Measurements from ENCODE around the gene ZNF547.
A peak's percentile ranks its signal among the peaks of the same experiment; 100 is the strongest.

DNA sequence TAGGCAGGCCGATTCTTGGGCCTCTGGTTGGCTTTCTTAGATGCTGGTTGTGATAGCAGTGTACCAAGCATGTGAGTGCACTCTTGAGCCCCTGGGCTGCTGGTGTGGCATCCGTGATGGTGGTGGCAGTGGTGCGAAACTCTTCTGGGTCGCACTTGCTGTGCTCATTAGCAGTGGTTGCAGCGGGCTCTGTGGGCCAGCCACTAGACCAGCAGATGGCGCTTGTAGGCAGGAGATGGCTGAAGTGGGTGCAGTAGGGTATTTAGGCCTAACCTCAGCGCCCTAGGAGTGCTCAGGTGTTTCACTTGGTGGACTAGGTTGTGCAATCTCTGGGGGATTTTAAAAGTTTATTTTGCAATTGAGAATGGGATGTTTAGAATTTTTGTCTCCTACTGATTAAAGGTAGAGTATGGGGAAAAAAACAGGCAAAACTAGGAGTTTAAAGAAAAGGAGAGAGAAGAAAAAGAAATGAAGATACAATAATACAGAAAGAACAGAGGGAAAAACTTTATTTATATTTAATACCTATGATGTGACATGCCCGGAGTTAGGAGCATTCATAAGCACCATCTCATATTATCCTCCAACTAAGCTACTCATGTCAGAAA lies 43.3 kb downstream of the ZNF547 start:
- TF ChIP-seq, protein P1, sequence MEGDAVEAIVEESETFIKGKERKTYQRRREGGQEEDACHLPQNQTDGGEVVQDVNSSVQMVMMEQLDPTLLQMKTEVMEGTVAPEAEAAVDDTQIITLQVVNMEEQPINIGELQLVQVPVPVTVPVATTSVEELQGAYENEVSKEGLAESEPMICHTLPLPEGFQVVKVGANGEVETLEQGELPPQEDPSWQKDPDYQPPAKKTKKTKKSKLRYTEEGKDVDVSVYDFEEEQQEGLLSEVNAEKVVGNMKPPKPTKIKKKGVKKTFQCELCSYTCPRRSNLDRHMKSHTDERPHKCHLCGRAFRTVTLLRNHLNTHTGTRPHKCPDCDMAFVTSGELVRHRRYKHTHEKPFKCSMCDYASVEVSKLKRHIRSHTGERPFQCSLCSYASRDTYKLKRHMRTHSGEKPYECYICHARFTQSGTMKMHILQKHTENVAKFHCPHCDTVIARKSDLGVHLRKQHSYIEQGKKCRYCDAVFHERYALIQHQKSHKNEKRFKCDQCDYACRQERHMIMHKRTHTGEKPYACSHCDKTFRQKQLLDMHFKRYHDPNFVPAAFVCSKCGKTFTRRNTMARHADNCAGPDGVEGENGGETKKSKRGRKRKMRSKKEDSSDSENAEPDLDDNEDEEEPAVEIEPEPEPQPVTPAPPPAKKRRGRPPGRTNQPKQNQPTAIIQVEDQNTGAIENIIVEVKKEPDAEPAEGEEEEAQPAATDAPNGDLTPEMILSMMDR (IDR thresholded peaks at IDR 0.05) = peak in 2 of 5 experiments; percentile 16 to 45
- no peak for TF ChIP-seq POLR2A (IDR thresholded peaks at IDR 0.05)
- TF ChIP-seq EP300 (IDR thresholded peaks at IDR 0.05) = no peak
